A549 (cell line): ENCODE results near the gene KIF5A.

Experiments
- BCL3 ChIP-seq: fragments of >200 bp; sonication (Bioruptor Twin); formaldehyde crosslinking; IDR thresholded peaks from 3 replicates; pipeline ENCODE4 v1.6.1; 2016
- CHD2 ChIP-seq: fragments of 150-350 bp; IDR thresholded peaks from 2 replicates; pipeline ENCODE4 v1.6.1; 2014; ENCODE audit warnings: low read length; ENCODE audit not compliant: partially characterized antibody
- CTCF ChIP-seq: fragments of >200 bp; sonication (Bioruptor Twin); formaldehyde crosslinking; IDR thresholded peaks from 3 replicates; pipeline ENCODE4 v1.5.1; 2016
- EP300 ChIP-seq, 2 experiments: fragments of >200 bp; sonication (Bioruptor Twin); formaldehyde crosslinking; IDR thresholded peaks; 2 replicates in 1 of 2; 3 replicates in 1 of 2; pipeline ENCODE4 v1.6.1; 2016 to 2017
- HOXA7 ChIP-seq: fragments of 250-450 bp; sonication (Bioruptor Pico); IDR thresholded peaks from 2 replicates; pipeline ENCODE4 v1.5.0; 2020; ENCODE audit warnings: mild to moderate bottlenecking, moderate library complexity
- MAX ChIP-seq: IDR thresholded peaks from 2 replicates; pipeline ENCODE4 v1.6.1; 2012
- POLR2A ChIP-seq: IDR thresholded peaks from 2 replicates; pipeline ENCODE4 v1.6.1; 2012; ENCODE audit warnings: mild to moderate bottlenecking, low read length
- REST ChIP-seq: fragments of 200-600 bp; sonication (generic); IDR thresholded peaks from 2 replicates; pipeline ENCODE4 v1.6.1; 2016; ENCODE audit warnings: antibody characterized with exemption, mild to moderate bottlenecking, moderate library complexity
- RFX5 ChIP-seq: fragments of 450-650 bp; IDR thresholded peaks from 2 replicates; pipeline ENCODE4 v1.7.1; 2014; ENCODE audit warnings: antibody characterized with exemption, mild to moderate bottlenecking, moderate library complexity
- SREBF2 ChIP-seq: fragments of 450-650 bp; IDR thresholded peaks from 2 replicates; pipeline ENCODE4 v1.6.1; 2014; ENCODE audit warnings: mild to moderate bottlenecking, moderate library complexity

GRCh38 chr12:57543581-57543980, 6.3 kb upstream of the KIF5A start:
- no peak for TF ChIP-seq POLR2A
- no peak for TF ChIP-seq CTCF
- no peak for TF ChIP-seq HOXA7
- TF ChIP-seq SREBF2: no peak
- TF ChIP-seq REST: no peak
- no peak for TF ChIP-seq RFX5
- no peak for TF ChIP-seq BCL3
- no peak for TF ChIP-seq CHD2
- TF ChIP-seq EP300 (IDR thresholded peaks at IDR 0.05): no peak
- TF ChIP-seq MAX: no peak
